Measurements from ENCODE around the gene SDHA. TPM values are rescaled to one million over a fixed set of nuclear protein-coding genes. Genes with fewer than 3 reads are reported as not detected.
"Not testable (repeated sequence)": the region's sequence is repeated elsewhere in the genome, so short reads cannot be mapped to it uniquely, and the experiment has no call there.

Gene SDHA
- polyA plus RNA-seq, 2 of the 4 experiments (the other 2 are of a cell fraction), result 115 to 134 TPM

- Histone ChIP-seq H3K4me2 (peak overlapping the region; percentile 82), H3K4me3 (peak overlapping the region; percentile 85), H3K4me1 (peaks cover 14% of the 10 kb centered on the region; the same call in 2 of the 3 replicates), H3K27ac (peak overlapping the region; percentile 95 to 98)
- ATAC-seq; DNase-seq (ENCODE audit: low read depth in 1 of 2, low spot score in 1 of 2); FAIRE-seq; H3K9me3 ChIP-seq: not testable (repeated sequence)
- WGBS (ENCODE audit: missing lambda C conversion rate), result no CpG with 5 or more reads among the region's 41 CpGs
- CTCF ChIA-PET, result interaction anchor here (1.4 kb wide), 1 partner anchor 84 kb away, joined by 6 read pairs; no protein-coding TSS in a partner anchor
- POLR2A ChIA-PET, result interaction anchor here (1.0 to 1.7 kb wide), 8 partner anchors 11 to 171 kb away, joined by 4 to 20 read pairs (median 6); partner anchors contain the start of genes AHRR, CCDC127, EXOC3 and LRRC14B
- TF ChIP-seq JUN (IDR thresholded peaks at IDR 0.05), result peak in 1 of 2 experiments; percentile 18; a peak in 1 of 5 replicates
Measured at GRCh38 chr5:271828-272167, 53.7 kb downstream of the SDHA start.

GRCh38 chr5:273091-273490 lies 55.0 kb downstream of the SDHA start:
- H3K9me3 ChIP-seq; FAIRE-seq; ATAC-seq; POLR2A ChIA-PET; CTCF ChIA-PET; H3K27ac ChIP-seq; DNase-seq (ENCODE audit: low read depth in 1 of 2, low spot score in 1 of 2): not testable (repeated sequence)
- WGBS (ENCODE audit: missing lambda C conversion rate), result 82% methylated on average over 9 of the region's 9 CpGs
- Histone ChIP-seq H3K4me1 (peaks cover 14% of the 10 kb centered on the region; the same call in 2 of the 3 replicates), H3K4me3 (peak overlapping the region; percentile 85), H3K4me2 (peak overlapping the region; percentile 82)

GRCh38 chr5:273491-273890 lies 55.4 kb downstream of the SDHA start:
- H3K27ac ChIP-seq; CTCF ChIA-PET; POLR2A ChIA-PET; DNase-seq (ENCODE audit: low read depth in 1 of 2, low spot score in 1 of 2); H3K9me3 ChIP-seq; ATAC-seq; H3K4me3 ChIP-seq; FAIRE-seq: not testable (repeated sequence)
- H3K4me1 ChIP-seq, result peaks cover 14% of the 10 kb centered on the region; the same call in 2 of the 3 replicates
- 92% methylated on average over 7 of the region's 7 CpGs for WGBS (ENCODE audit: missing lambda C conversion rate)
- peak overlapping the region; percentile 82 for H3K4me2 ChIP-seq

- POLR2A ChIA-PET; H3K4me3 ChIP-seq; H3K9me3 ChIP-seq; H3K4me2 ChIP-seq; DNase-seq (ENCODE audit: low read depth in 1 of 2, low spot score in 1 of 2); ATAC-seq; H3K27ac ChIP-seq; CTCF ChIA-PET; FAIRE-seq: not testable (repeated sequence)
- 98% methylated on average over 6 of the region's 7 CpGs for WGBS (ENCODE audit: missing lambda C conversion rate)
- peaks cover 14% of the 10 kb centered on the region; the same call in 2 of the 3 replicates for H3K4me1 ChIP-seq
Measured at GRCh38 chr5:274346-274745, 56.2 kb downstream of the SDHA start.

- ChIA-PET CTCF (no interaction called here), POLR2A (no interaction called here)
- DNase-seq (ENCODE audit: low read depth in 1 of 2, low spot score in 1 of 2) (no peak), FAIRE-seq (no peak), ATAC-seq (no peak; a peak in 1 of 6 replicates)
- Histone ChIP-seq H3K9me3 (no peaks in the 10 kb centered on the region), H3K4me2 (no peak overlapping the region), H3K27ac (no peak overlapping the region), H3K4me3 (no peak overlapping the region), H3K4me1 (peaks cover 2% of the 10 kb centered on the region; the same call in 2 of the 3 replicates)
- TF ChIP-seq ZFP36 (IDR thresholded peaks at IDR 0.05; ENCODE audit: borderline replicate concordance, partially characterized antibody) (no peak), ZC3H11A (IDR thresholded peaks at IDR 0.05) (no peak), HEYL (CRISPR knock-in tag; IDR thresholded peaks at IDR 0.05) (no peak)
- WGBS (ENCODE audit: missing lambda C conversion rate), result 94% methylated on average over 7 of the region's 9 CpGs
Measured at GRCh38 chr5:278646-279045, 60.5 kb downstream of the SDHA start.

GRCh38 chr5:279051-279665 lies 61.0 kb downstream of the SDHA start:
- POLR2A ChIA-PET, result not testable (repeated sequence)
- WGBS (ENCODE audit: missing lambda C conversion rate), result 89% methylated on average over 12 of the region's 14 CpGs

GRCh38 chr5:285991-286557 lies 68.0 kb downstream of the SDHA start:
- H3K4me1 ChIP-seq, result no peaks in the 10 kb centered on the region
- DNase-seq (ENCODE audit: low read depth in 1 of 2, low spot score in 1 of 2) (no peak), FAIRE-seq (no peak), ATAC-seq (no peak)
- H3K4me2 ChIP-seq, result no peak overlapping the region
- POLR2A ChIA-PET, result interaction anchor here (2.4 kb wide), 1 partner anchor 15 kb away, joined by 12 read pairs; the partner anchor contains the start of gene PDCD6
- 94% methylated on average over 14 of the region's 14 CpGs for WGBS (ENCODE audit: missing lambda C conversion rate)
- H3K4me3 ChIP-seq, result no peak overlapping the region
- no peaks in the 10 kb centered on the region for H3K9me3 ChIP-seq
- CTCF ChIA-PET, result interaction anchor here (3.0 kb wide), 1 partner anchor 52 kb away, joined by 8 read pairs; no protein-coding TSS in a partner anchor
- TF ChIP-seq ELK1 (IDR thresholded peaks at IDR 0.05; ENCODE audit: low read depth, low read length), result no peak
- no peak for TF ChIP-seq HOXB13 (CRISPR knock-in tag; IDR thresholded peaks at IDR 0.05; ENCODE audit: low read depth)
- no peak for TF ChIP-seq NR3C1 (IDR thresholded peaks at IDR 0.05)
- TF ChIP-seq MYC (IDR thresholded peaks at IDR 0.05; ENCODE audit: borderline replicate concordance, low read length), result no peak
- no peak for TF ChIP-seq EHMT2 (IDR thresholded peaks at IDR 0.05; ENCODE audit: low read depth)
- no peak for TF ChIP-seq USF2 (IDR thresholded peaks at IDR 0.05)
- no peak for TF ChIP-seq RNF2 (IDR thresholded peaks at IDR 0.05; ENCODE audit: borderline replicate concordance, low read depth)
- H3K27ac ChIP-seq, result no peak overlapping the region

More at GRCh38 chr5:279051-279665, 61.0 kb downstream of the SDHA start:
- H3K4me2 ChIP-seq; DNase-seq (ENCODE audit: low read depth in 1 of 2, low spot score in 1 of 2); H3K9me3 ChIP-seq; CTCF ChIA-PET; H3K4me1 ChIP-seq; ATAC-seq; H3K27ac ChIP-seq; H3K4me3 ChIP-seq; FAIRE-seq: not testable (repeated sequence)

GRCh38 chr5:290200-290599 lies 72.1 kb downstream of the SDHA start:
- POLR2A ChIA-PET; FAIRE-seq; H3K4me1 ChIP-seq; H3K4me3 ChIP-seq; H3K4me2 ChIP-seq; DNase-seq (ENCODE audit: low read depth in 1 of 2, low spot score in 1 of 2); CTCF ChIA-PET; H3K9me3 ChIP-seq; H3K27ac ChIP-seq; ATAC-seq: not testable (repeated sequence)
- WGBS (ENCODE audit: missing lambda C conversion rate), result 88% methylated on average over 10 of the region's 13 CpGs
